KG1 (cell line): Measurements from ENCODE around the gene FTSJ1.
"Not testable (repeated sequence)": the region's sequence is repeated elsewhere in the genome, so short reads cannot be mapped to it uniquely, and the experiment has no call there.

ENCODE experiments used
- DNase-seq: peaks from one replicate; lab custom pipeline; 2025; lab: John Stamatoyannopoulos, UW

Gene FTSJ1

DNA sequence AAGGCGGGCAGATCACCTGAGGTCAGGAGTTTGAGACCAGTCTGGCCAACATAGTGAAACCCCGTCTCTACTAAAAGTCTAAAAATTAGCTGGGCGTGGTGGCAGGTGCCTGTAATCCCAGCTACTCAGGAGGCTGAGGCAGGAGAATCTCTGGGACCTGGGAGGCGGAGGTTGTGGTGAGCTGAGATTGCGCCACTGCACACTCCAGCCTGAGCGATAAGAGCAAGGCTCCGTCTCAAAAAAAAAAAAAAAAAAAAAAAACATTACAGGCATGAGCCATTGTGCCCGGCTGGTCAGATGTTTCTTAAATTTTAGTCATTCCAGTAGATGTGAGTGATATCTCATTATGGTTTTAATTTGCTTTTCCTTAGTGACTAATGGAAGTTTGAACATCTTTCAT, 49.9 kb downstream of the FTSJ1 start:
- not testable (repeated sequence) for DNase-seq

GRCh38 chrX:48530736-48531135, 54.7 kb downstream of the FTSJ1 start:
- no peak for DNase-seq

DNA sequence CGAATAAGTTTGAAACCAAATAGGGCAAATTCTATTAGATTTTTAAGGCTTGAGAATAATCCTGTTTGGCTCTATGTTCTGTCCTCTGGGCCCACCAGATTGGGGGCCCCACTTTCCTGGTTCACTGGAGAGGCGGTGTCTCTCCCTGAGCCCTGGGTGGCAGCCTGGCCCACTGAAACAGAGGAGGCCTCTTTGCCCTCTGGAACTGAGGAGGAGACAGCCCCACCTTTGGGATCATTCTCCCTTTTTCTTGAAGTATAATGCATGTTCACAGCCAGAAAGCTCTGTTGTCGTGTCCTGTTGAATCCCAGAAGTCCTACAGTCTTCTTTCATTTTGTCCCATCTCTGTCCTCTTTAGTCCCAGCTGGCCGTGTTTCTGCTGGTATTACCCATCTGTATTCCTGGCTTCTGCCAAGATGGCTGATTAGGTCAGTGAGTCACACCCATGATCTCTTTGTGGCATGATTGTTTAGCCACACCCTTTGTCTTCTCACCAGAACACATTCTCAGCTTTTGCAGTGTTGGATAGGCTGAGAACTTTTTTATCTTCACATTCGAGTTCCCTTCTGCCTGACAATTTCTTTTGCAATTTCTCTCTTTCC, 55.5 kb downstream of the FTSJ1 start:
- DNase-seq, result no peak

DNA sequence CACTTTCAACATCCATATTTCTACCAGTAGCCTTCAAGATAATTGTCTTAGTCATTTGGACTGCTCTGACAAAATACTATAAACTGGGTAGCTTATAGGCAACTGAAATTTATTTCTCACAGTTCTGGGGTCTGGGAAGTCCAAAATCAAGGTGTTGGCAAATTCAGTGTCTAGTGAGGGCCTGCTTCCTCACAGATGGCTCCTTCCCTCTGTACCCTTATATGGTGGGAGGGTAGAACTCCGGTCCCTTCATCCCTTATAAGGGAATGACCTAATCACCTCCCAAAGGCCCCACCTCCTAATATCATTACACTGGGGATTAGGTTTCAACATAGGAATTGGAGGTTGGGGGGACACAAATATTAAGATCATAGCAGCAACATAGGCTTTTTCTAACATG, 56.2 kb downstream of the FTSJ1 start:
- DNase-seq, result no peak

DNA sequence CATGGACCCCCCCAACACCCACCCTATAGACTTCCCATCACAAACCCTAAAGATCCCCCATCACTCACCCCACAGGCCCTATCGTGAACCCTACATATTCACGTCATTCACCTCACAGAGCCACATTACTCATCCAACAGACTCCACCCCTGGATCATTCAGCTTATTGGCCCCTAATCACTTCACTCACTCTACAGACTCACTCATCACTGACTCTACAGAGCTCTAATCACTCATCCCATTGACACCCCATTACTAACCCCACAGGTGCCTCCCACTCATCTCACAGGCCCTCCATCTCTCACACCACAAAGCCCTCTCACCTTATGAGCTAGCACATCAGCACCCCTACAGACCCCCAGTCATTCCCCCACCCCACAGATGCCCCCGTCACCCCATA, 57.2 kb downstream of the FTSJ1 start:
- DNase-seq, result no peak
